AG10803 (cell line): ENCODE data around the gene DAP.

Source experiments
- DNase-seq: peaks from one replicate; pipeline ENCODE4 v3.0.0; 2010; ENCODE audit warnings: low read depth
- H3K4me3 ChIP-seq: 2 replicates; pipeline ENCODE4 v1.5.1; 2011; ENCODE audit warnings: mild to moderate bottlenecking, low read length, control low read depth
- CTCF ChIP-seq: conservative IDR thresholded peaks from 2 replicates; pipeline ENCODE4 v1.5.1; 2011; ENCODE audit warnings: mild to moderate bottlenecking, low read length, control low read depth, inconsistent platforms

The DAP gene

GRCh38 chr5:10761185-10761932 lies at the start of gene DAP:
TSS of gene DAP (minus strand) at chr5:10761234. CDS start at chr5:10761068, 166 bp downstream.
- DNase-seq: peak; percentile 84
- peak within 1 kb of the TSS; percentile 64 for H3K4me3 ChIP-seq
- no peak for TF ChIP-seq CTCF

- DNase-seq: no peak
- no peak overlapping the region for H3K4me3 ChIP-seq
- TF ChIP-seq CTCF: no peak
Observed at GRCh38 chr5:10808347-10809226, 47.6 kb upstream of the DAP start.

GRCh38 chr5:10801931-10802666 lies 41.1 kb upstream of the DAP start:
- peak; percentile 24 for TF ChIP-seq CTCF
- no peak overlapping the region for H3K4me3 ChIP-seq
- DNase-seq: no peak

- no peak for TF ChIP-seq CTCF
- no peak overlapping the region for H3K4me3 ChIP-seq
- no peak for DNase-seq
Observed at GRCh38 chr5:10800852-10801251, 39.8 kb upstream of the DAP start.

- H3K4me3 ChIP-seq: no peak overlapping the region
- DNase-seq: peak; percentile 15
- TF ChIP-seq CTCF: no peak
Observed at GRCh38 chr5:10797261-10797660, 36.2 kb upstream of the DAP start.

- no peak for DNase-seq
- no peak; the same call in 1 of the 2 replicates for TF ChIP-seq CTCF
- no peak overlapping the region for H3K4me3 ChIP-seq
Observed at GRCh38 chr5:10793785-10794184, 32.8 kb upstream of the DAP start.
